Prostate gland (tissue), 2 donors: ENCODE data around the gene ASAH2.

Experiments
- POLR2A ChIP-seq: fragments of 450-650 bp; IDR thresholded peaks from one replicate; pipeline ENCODE4 v1.6.1; 2016; ENCODE audit warnings: antibody characterized with exemption, mild to moderate bottlenecking
- POLR2AphosphoS5 ChIP-seq: sonication (generic); formaldehyde crosslinking; IDR thresholded peaks from one replicate; pipeline ENCODE4 v1.6.1; 2017; ENCODE audit warnings: antibody characterized with exemption
- TF ChIP-seq, protein P1 (sequence below), 4 experiments: fragments of 200-600 bp in 2 of 4; fragments of 450-650 bp in 2 of 4; sonication (generic) in 2 of 4; IDR thresholded peaks; 1 replicate in 3 of 4; 2 replicates in 1 of 4; pipeline ENCODE4 v1.5.1; 2016 to 2019; ENCODE audit warnings: antibody characterized with exemption in 4 of 4, mild to moderate bottlenecking in 2 of 4, moderate library complexity in 2 of 4

GRCh38 chr10:50271564-50272250 is 20.4 kb upstream of the ASAH2 start:
- TF ChIP-seq POLR2A = no peak
- TF ChIP-seq, protein P1, sequence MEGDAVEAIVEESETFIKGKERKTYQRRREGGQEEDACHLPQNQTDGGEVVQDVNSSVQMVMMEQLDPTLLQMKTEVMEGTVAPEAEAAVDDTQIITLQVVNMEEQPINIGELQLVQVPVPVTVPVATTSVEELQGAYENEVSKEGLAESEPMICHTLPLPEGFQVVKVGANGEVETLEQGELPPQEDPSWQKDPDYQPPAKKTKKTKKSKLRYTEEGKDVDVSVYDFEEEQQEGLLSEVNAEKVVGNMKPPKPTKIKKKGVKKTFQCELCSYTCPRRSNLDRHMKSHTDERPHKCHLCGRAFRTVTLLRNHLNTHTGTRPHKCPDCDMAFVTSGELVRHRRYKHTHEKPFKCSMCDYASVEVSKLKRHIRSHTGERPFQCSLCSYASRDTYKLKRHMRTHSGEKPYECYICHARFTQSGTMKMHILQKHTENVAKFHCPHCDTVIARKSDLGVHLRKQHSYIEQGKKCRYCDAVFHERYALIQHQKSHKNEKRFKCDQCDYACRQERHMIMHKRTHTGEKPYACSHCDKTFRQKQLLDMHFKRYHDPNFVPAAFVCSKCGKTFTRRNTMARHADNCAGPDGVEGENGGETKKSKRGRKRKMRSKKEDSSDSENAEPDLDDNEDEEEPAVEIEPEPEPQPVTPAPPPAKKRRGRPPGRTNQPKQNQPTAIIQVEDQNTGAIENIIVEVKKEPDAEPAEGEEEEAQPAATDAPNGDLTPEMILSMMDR (IDR thresholded peaks at IDR 0.05) = no peak
- no peak for TF ChIP-seq POLR2AphosphoS5
